GM18526 (cell line): ENCODE data around the gene MSRB3.

Experiments
- POLR2A ChIP-seq: IDR thresholded peaks from 3 replicates; pipeline ENCODE4 v1.6.1; 2011; ENCODE audit not compliant: insufficient read length; ENCODE audit errors: extremely low read depth

Gene MSRB3

GRCh38 chr12:65278576-65279368, at the start of gene MSRB3:
Gene MSRB3, plus strand, starts transcription at chr12:65278683. Its CDS starts 29,897 bp downstream, at chr12:65308580.
- no peak for TF ChIP-seq POLR2A

GRCh38 chr12:65229441-65229840, 49.0 kb upstream of the MSRB3 start:
- no peak for TF ChIP-seq POLR2A

DNA sequence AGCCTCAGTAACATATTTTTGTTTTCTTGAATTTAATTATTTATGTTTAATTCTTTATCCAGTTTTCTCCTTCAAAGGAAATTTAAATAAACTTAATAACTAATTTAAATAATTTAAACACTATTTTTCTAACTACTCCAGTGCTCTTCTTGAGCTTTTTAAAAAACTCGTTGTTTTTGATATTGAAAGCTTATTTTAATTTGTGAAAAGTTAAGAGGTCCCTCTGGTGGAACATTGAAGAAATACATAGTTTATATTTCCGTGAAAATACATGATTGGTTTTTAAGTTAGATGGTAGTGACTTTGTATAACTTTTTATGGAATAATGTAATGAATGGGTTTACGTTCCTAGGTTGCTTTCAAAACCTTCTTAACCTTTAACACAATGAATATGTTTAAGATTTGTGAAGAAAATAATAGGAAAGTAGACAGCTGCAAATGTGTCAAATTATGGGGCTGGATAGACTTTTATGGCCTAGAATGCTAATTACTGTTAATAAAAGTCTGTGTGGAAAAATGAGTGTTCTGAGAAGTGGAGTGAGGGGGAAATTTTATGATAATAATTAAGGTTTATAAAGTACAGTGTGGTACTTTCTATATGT, 45.9 kb upstream of the MSRB3 start:
- no peak for TF ChIP-seq POLR2A

DNA sequence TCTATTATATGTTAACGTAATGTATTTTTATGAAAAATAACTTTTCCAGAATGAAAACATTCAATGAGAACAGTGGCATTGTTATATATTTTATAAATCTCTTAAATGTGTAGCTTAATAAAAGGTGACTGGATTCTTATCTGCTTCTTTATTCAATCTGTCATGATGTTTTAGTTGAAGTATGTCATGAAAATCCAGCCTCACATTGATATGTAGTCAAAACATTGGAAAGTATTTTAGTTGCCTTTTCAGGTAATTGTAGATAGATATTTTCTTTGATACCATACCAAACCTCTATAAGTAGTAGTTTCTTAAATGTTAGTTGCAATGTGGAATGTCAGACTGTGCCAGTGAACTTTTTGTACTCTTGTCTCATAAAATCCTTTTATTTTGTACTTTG, 41.3 kb upstream of the MSRB3 start:
- TF ChIP-seq POLR2A, result no peak

DNA sequence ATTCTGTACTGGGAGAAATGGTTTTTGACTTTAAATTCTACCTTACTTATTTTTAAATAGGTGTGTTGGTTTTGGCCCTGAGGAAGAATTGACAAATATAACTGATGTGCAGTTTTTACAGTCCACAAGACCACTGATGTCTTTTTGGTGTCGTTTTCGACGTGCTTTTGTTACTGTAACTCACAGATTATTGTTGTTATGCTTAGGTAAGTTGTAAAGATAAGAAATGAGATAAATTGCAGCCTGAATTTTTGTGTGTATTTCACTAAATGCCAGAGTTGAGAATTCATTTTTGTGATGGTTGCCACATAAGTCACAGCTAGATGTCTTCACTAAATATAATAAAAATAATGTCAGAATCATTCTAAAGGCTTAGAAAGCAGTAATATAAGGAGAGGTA, 39.9 kb upstream of the MSRB3 start:
- no peak for TF ChIP-seq POLR2A

GRCh38 chr12:65248656-65249633, 29.5 kb upstream of the MSRB3 start:
- no peak for TF ChIP-seq POLR2A

GRCh38 chr12:65252515-65252914, 26.0 kb upstream of the MSRB3 start:
- TF ChIP-seq POLR2A, result no peak

DNA sequence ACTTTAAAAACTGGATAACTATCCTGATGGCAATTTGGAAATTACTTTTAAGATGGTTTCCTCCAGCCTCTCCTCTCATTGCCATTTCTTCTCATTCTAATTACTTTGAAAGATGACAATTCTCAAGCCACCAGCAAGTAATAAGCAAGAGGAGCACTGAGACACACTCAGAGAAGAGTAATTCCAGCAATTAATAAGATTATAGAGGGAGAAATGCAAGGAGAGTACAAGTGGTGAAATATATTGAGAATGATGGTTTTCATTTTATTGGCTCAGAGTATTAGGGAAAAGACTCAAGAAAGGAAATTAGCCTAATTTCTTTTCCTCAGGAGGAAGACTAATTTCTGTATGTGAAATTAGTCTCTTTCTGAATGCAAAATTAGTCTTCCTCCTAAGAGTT, 20.5 kb upstream of the MSRB3 start:
- no peak for TF ChIP-seq POLR2A

DNA sequence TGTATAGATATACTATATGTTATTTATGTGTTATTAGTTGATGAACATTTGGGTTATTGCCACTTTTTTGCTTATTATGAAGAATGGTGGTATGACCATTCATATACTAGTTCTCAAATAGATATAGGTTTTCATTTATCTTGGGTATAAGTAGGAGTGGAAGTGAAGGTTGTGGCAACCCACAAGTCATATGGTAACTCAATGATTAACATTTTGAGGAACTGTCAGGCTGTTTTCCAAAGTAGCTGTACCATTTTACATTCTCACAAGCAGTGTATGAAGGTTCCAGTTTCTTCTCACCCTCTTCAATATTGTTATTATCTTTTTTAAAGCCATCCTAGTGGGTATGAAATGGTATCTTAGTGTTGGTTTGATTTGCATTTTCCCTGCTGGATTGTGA, 19.0 kb upstream of the MSRB3 start:
- no peak for TF ChIP-seq POLR2A

DNA sequence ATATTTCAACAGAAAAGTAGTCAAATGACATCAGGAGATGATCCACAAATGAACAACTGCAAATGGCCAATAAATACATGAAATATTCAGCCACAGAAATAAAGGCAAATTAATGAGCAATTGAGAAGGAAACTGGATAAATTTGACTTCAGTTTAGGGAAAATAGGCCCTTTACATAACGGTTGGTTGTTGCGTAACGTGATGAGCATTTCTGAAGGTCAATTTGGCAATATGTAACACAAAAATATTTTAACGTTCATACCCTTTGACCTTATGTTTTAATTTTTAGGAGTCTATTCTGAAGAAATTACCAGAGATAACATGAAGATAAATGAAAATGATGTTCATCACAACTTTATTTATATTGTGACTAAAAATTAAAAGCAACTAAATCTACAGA, 14.7 kb upstream of the MSRB3 start:
- no peak for TF ChIP-seq POLR2A

GRCh38 chr12:65266408-65266807, 12.1 kb upstream of the MSRB3 start:
- TF ChIP-seq POLR2A, result no peak

- no peak for TF ChIP-seq POLR2A
Observed at GRCh38 chr12:65269603-65270002, 8.9 kb upstream of the MSRB3 start.

DNA sequence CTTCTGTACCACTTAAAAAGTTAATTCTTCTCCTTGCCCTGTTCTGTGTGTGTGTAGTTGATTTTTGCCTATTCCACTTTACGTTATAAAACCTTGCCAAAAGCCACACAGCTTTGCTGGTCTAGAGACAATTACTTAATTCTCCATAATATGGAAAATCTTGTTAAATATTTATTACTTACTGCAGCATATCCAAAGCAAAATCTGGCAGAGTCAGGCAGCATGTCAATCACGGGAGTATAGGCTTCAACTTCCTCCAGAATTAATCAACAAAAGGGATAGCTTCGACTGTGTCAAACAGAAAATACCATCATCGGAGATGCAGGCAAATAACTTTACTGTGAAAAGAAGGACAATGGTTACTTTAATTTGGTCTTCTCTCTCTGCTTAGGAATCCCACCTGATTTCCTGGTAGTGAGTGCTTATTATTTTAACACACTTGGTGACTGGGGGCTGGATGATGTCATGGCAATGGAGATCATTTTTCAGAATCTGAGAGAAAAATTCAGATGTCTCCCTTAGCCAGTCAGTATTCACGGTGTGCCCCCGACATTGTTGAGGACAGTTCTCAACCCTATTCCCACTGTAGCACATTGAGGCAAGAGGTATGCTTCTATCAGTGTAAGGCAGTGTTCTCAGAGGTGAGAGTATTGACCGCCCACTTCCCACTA, 3.7 kb upstream of the MSRB3 start:
- no peak for TF ChIP-seq POLR2A

DNA sequence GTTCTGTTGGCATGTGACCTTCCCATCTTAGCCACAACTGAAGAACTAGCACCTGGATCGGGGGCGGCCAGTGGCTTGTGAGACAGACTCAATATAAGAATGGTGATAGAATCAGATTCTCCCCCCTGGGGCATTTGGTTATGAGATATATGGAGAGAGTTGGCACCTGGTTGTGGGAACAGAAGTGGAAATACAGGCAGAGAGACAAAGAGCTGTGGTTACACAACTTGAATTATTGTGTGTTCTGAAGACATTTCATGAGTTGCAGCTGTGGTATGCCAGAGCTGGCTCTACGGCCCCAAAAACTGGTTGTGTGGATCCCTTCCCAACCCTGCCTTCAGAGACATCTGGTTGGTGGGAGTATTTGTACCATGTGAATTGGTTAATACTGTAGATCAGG, 2.9 kb upstream of the MSRB3 start:
- no peak for TF ChIP-seq POLR2A

DNA sequence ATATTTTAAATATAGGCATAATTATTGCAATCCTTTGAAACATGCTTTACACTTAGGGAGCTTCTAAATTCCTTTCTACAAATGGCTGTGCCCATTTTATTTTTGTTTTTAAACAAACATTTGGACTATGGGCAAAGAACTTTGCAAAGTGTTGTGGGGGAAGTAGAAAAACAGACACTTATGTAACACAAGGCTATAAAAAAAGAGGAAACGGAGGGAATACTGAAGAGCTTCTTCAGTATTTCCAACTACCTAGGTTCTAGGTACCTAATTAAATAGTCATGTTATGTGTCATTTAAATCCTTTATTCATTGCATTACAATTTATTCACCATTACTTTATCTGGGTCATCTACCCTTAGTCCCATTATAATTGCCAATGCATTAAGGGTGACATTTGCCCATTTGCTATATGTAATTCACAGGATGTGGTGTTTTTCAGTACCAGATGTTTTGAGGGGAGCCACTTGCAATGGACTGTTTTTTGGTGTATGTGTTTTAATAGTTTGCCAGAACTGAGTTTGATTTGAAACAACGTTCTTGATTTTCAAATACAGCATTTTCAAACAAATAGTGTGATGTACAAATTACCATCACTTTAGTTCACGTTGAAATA, 1.5 kb upstream of the MSRB3 start:
- TF ChIP-seq POLR2A, result no peak
